Measurements from ENCODE around the gene ATPAF2.

DNA sequence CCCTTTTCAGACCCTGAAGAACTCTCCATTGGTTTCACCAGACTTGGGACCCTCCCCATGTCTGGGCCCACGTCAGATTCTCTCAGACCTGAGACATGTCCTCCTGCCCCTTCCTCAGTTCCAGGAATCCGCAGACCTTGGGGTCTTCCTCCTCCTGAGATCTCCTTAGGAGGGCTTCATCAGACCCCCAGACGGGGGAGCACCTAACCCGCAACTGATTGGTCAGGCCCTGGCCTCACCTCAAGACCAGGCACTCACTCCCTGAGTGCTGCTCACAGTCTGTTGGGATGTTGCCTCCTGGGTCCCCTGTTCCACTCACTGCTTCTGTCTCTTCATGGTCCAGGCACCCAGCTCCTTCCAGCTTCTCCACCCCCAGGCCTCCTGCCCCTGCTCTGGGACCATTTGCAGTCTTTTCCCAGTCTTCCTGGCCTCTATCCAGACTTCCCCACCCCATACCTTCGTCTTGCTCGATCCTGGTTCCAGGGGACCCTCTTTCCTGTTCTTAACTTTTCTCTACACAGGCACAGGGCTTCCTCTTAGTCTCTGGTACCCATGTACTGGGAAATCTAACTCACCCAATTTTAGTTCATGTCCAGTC is 1.4 kb upstream of the ATPAF2 start:
- TF ChIP-seq, protein P1, sequence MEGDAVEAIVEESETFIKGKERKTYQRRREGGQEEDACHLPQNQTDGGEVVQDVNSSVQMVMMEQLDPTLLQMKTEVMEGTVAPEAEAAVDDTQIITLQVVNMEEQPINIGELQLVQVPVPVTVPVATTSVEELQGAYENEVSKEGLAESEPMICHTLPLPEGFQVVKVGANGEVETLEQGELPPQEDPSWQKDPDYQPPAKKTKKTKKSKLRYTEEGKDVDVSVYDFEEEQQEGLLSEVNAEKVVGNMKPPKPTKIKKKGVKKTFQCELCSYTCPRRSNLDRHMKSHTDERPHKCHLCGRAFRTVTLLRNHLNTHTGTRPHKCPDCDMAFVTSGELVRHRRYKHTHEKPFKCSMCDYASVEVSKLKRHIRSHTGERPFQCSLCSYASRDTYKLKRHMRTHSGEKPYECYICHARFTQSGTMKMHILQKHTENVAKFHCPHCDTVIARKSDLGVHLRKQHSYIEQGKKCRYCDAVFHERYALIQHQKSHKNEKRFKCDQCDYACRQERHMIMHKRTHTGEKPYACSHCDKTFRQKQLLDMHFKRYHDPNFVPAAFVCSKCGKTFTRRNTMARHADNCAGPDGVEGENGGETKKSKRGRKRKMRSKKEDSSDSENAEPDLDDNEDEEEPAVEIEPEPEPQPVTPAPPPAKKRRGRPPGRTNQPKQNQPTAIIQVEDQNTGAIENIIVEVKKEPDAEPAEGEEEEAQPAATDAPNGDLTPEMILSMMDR (IDR thresholded peaks at IDR 0.05; ENCODE audit: poor library complexity): no peak
- no peak for TF ChIP-seq EZH2 (IDR thresholded peaks at IDR 0.05; ENCODE audit: borderline replicate concordance)
- no peak for TF ChIP-seq EZH2phosphoT487 (IDR thresholded peaks at IDR 0.05; ENCODE audit: low read depth, severe bottlenecking, unreplicated experiment)
